ENCODE data around the gene CLDN20.

DNA sequence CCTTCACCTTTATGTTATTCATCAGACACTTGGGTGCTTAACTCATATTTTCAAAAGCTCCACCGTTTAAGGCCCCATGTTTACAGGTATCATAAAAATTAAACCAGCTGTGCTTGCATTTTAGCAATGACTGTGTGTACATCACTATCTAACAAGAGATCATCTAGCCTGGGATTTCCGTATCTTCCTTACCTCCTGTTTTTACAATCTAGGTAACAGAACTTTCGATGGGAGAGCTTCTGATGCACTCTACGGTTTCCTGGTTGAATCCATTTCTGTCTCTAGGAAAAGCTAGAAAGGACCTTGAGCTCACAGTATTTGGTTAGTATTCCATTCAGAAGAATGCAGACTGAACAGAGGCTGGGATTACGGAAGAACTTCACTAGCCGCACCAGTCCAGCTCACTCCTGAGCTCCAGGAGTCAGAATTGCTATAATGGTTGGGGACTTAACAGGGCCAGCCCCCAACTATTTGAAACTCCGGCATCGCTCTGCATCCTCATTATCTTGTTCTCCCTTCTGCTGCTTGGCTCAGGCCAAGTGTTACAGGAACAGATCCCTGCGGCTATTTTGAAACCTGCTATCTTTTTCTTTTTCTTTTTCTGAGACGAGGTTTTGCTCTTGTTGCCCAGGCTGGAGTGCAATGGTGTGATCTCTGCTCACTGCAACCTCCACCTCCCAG is 13.0 kb upstream of the CLDN20 start:
- TF ChIP-seq, protein P1, sequence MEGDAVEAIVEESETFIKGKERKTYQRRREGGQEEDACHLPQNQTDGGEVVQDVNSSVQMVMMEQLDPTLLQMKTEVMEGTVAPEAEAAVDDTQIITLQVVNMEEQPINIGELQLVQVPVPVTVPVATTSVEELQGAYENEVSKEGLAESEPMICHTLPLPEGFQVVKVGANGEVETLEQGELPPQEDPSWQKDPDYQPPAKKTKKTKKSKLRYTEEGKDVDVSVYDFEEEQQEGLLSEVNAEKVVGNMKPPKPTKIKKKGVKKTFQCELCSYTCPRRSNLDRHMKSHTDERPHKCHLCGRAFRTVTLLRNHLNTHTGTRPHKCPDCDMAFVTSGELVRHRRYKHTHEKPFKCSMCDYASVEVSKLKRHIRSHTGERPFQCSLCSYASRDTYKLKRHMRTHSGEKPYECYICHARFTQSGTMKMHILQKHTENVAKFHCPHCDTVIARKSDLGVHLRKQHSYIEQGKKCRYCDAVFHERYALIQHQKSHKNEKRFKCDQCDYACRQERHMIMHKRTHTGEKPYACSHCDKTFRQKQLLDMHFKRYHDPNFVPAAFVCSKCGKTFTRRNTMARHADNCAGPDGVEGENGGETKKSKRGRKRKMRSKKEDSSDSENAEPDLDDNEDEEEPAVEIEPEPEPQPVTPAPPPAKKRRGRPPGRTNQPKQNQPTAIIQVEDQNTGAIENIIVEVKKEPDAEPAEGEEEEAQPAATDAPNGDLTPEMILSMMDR (IDR thresholded peaks at IDR 0.05), result no peak
- TF ChIP-seq POLR2A (IDR thresholded peaks at IDR 0.05), result no peak

Measured in heart left ventricle (tissue), 13 donors.